Fibroblast of pulmonary artery (primary cell): Measurements from ENCODE around the gene CRYZL1.

ENCODE experiments used
- DNase-seq: peaks from one replicate; pipeline ENCODE4 v3.0.0-alpha.2; 2010; ENCODE audit warnings: low read depth
- H3K4me3 ChIP-seq: replicated peaks from 2 replicates; pipeline ENCODE4 v1.5.1; 2011; ENCODE audit warnings: low read depth, mild to moderate bottlenecking, control low read depth, low read length, moderate library complexity
- CTCF ChIP-seq: IDR thresholded peaks from 2 replicates; pipeline ENCODE4 v1.5.1; 2011; ENCODE audit warnings: mild to moderate bottlenecking, control low read depth, low read length, inconsistent platforms; ENCODE audit errors: missing control alignments

Gene CRYZL1

GRCh38 chr21:33562389-33562788 lies 79.2 kb downstream of the CRYZL1 start:
- no peak for TF ChIP-seq CTCF
- no peak overlapping the region for H3K4me3 ChIP-seq
- no peak for DNase-seq

- no peak for TF ChIP-seq CTCF
- H3K4me3 ChIP-seq, result no peak overlapping the region
- peak; percentile 25 for DNase-seq
These were observed 80.2 kb downstream of the CRYZL1 start for GRCh38 chr21:33561373-33561772.

GRCh38 chr21:33560965-33561364 lies 80.6 kb downstream of the CRYZL1 start:
- TF ChIP-seq CTCF, result no peak

GRCh38 chr21:33559813-33560212 lies 81.7 kb downstream of the CRYZL1 start:
- no peak for TF ChIP-seq CTCF

More at GRCh38 chr21:33560965-33561364, 80.6 kb downstream of the CRYZL1 start:
- DNase-seq, result no peak
- no peak overlapping the region for H3K4me3 ChIP-seq

GRCh38 chr21:33558777-33559421 lies 82.6 kb downstream of the CRYZL1 start:
- no peak for DNase-seq
- no peak for TF ChIP-seq CTCF
- H3K4me3 ChIP-seq, result no peak overlapping the region

More at GRCh38 chr21:33559813-33560212, 81.7 kb downstream of the CRYZL1 start:
- no peak overlapping the region for H3K4me3 ChIP-seq
- no peak for DNase-seq

GRCh38 chr21:33557447-33557846 lies 84.1 kb downstream of the CRYZL1 start:
- no peak for DNase-seq
- TF ChIP-seq CTCF, result no peak
- H3K4me3 ChIP-seq, result no peak overlapping the region

- TF ChIP-seq CTCF, result no peak
- no peak overlapping the region for H3K4me3 ChIP-seq
- DNase-seq, result no peak
These were observed 86.6 kb downstream of the CRYZL1 start for GRCh38 chr21:33554982-33555344.
